Activated CD4-positive, alpha-beta T cell treated with anti-CD3 and anti-CD28 coated beads, Interleukin-2, Interleukin-6, amounts not matched to agents 100 ng/mL and 50 ng/mL, durations not matched to agents 16 hours and 8 hours (primary cell): ENCODE results near the gene ADARB2.
"Not testable (repeated sequence)": the region's sequence is repeated elsewhere in the genome, so short reads cannot be mapped to it uniquely, and the experiment has no call there.

Experiments used
- DNase-seq: peaks from one replicate; pipeline ENCODE4 v3.0.0-alpha.2; 2020

ADARB2 gene

GRCh38 chr10:1414893-1415292, 322.4 kb downstream of the ADARB2 start:
- DNase-seq = no peak

GRCh38 chr10:1414346-1414745, 323.0 kb downstream of the ADARB2 start:
- DNase-seq = not testable (repeated sequence)

GRCh38 chr10:1413823-1414222, 323.5 kb downstream of the ADARB2 start:
- no peak for DNase-seq

GRCh38 chr10:1413256-1413655, 324.1 kb downstream of the ADARB2 start:
- DNase-seq = no peak

GRCh38 chr10:1412531-1413189, 324.7 kb downstream of the ADARB2 start:
- DNase-seq = no peak

- DNase-seq = no peak
Observed at GRCh38 chr10:1411956-1412355, 325.4 kb downstream of the ADARB2 start.

- DNase-seq = no peak
Observed at GRCh38 chr10:1411451-1411850, 325.9 kb downstream of the ADARB2 start.

GRCh38 chr10:1410469-1411395, 326.6 kb downstream of the ADARB2 start:
- no peak for DNase-seq

- no peak for DNase-seq
Observed at GRCh38 chr10:1410032-1410431, 327.3 kb downstream of the ADARB2 start.

- DNase-seq = no peak
Observed at GRCh38 chr10:1409392-1409791, 327.9 kb downstream of the ADARB2 start.

GRCh38 chr10:1408651-1409367, 328.5 kb downstream of the ADARB2 start:
- DNase-seq = no peak

GRCh38 chr10:1406967-1407945, 330.1 kb downstream of the ADARB2 start:
- no peak for DNase-seq

- DNase-seq = no peak
Observed at GRCh38 chr10:1406132-1406966, 331.0 kb downstream of the ADARB2 start.

GRCh38 chr10:1404323-1405260, 332.7 kb downstream of the ADARB2 start:
- DNase-seq = no peak

GRCh38 chr10:1403508-1404322, 333.6 kb downstream of the ADARB2 start:
- no peak for DNase-seq

- DNase-seq = no peak
Observed at GRCh38 chr10:1402816-1403507, 334.4 kb downstream of the ADARB2 start.

- DNase-seq = no peak
Observed at GRCh38 chr10:1402016-1402770, 335.1 kb downstream of the ADARB2 start.
